Muscle of arm (tissue), 12 donors: ENCODE measurements around the gene ANAPC1. TPM values are rescaled to one million over a fixed set of nuclear protein-coding genes. Genes with fewer than 3 reads are reported as not detected.
"Not testable (repeated sequence)": the region's sequence is repeated elsewhere in the genome, so short reads cannot be mapped to it uniquely, and the experiment has no call there.

Source experiments
- DNase-seq: peaks from one replicate; pipeline ENCODE4 v3.0.0-alpha.2; 2013
- polyA plus RNA-seq, 12 donors: library from polyadenylated mRNA; unstranded; fragments of 120-200 nt; gene quantifications; one replicate each; pipeline ENCODE4 v1.2.1, GENCODE V29; 2013; ENCODE audit not compliant: insufficient read length in 12 of 12

Gene ANAPC1
- polyA plus RNA-seq, 12 donors: 18.1 to 25.3 (median 20.6) TPM; not detected in 1

- not testable (repeated sequence) for DNase-seq
These were observed 70.9 kb downstream of the ANAPC1 start for GRCh38 chr2:111812970-111813622.

GRCh38 chr2:111790633-111791032 is 93.4 kb downstream of the ANAPC1 start:
- not testable (repeated sequence) for DNase-seq

- DNase-seq: not testable (repeated sequence)
These were observed 99.9 kb downstream of the ANAPC1 start for GRCh38 chr2:111784081-111784480.

GRCh38 chr2:111782195-111782594 is 101.8 kb downstream of the ANAPC1 start:
- DNase-seq: not testable (repeated sequence)

- not testable (repeated sequence) for DNase-seq
These were observed 102.4 kb downstream of the ANAPC1 start for GRCh38 chr2:111781443-111782094.

- DNase-seq: not testable (repeated sequence)
These were observed 106.8 kb downstream of the ANAPC1 start for GRCh38 chr2:111777155-111777554.

- not testable (repeated sequence) for DNase-seq
These were observed 107.7 kb downstream of the ANAPC1 start for GRCh38 chr2:111776296-111776695.

- not testable (repeated sequence) for DNase-seq
These were observed 111.8 kb downstream of the ANAPC1 start for GRCh38 chr2:111772180-111772579.

- DNase-seq: not testable (repeated sequence)
These were observed 112.9 kb downstream of the ANAPC1 start for GRCh38 chr2:111770916-111771658.

GRCh38 chr2:111768266-111769190 is 115.5 kb downstream of the ANAPC1 start:
- DNase-seq: not testable (repeated sequence)

GRCh38 chr2:111767087-111767486 is 116.9 kb downstream of the ANAPC1 start:
- DNase-seq: not testable (repeated sequence)

GRCh38 chr2:111766295-111766694 is 117.7 kb downstream of the ANAPC1 start:
- not testable (repeated sequence) for DNase-seq

- not testable (repeated sequence) for DNase-seq
These were observed 119.8 kb downstream of the ANAPC1 start for GRCh38 chr2:111764151-111764550.

GRCh38 chr2:111760697-111761284 is 123.2 kb downstream of the ANAPC1 start:
- DNase-seq: not testable (repeated sequence)

GRCh38 chr2:111752533-111752932 is 131.5 kb downstream of the ANAPC1 start:
- DNase-seq: not testable (repeated sequence)

- DNase-seq: not testable (repeated sequence)
These were observed 133.4 kb downstream of the ANAPC1 start for GRCh38 chr2:111750641-111751040.

- not testable (repeated sequence) for DNase-seq
These were observed 135.6 kb downstream of the ANAPC1 start for GRCh38 chr2:111748429-111748828.

GRCh38 chr2:111747410-111748115 is 136.4 kb downstream of the ANAPC1 start:
- DNase-seq: not testable (repeated sequence)

GRCh38 chr2:111744751-111745150 is 139.2 kb downstream of the ANAPC1 start:
- DNase-seq: not testable (repeated sequence)

- DNase-seq: not testable (repeated sequence)
These were observed 142.5 kb downstream of the ANAPC1 start for GRCh38 chr2:111741517-111741916.
